Kidney (tissue), 14 donors: Measurements from ENCODE around the gene ARL15. TPM values are rescaled to one million over a fixed set of nuclear protein-coding genes. Genes with fewer than 3 reads are reported as not detected.

Source experiments
- DNase-seq, 5 donors: peaks; one replicate each; pipeline ENCODE4 v3.0.0-alpha.2; 2013 to 2020
- FAIRE-seq: peaks from 2 replicates; lab custom pipeline; 2012; peaks lifted over from hg19 to GRCh38; lab: Jason Lieb, UNC
- H3K27ac ChIP-seq, 2 donors: one replicate each; pipeline ENCODE4 v1.7.0; 2013; ENCODE audit warnings: low read depth in 2 of 2, low read length in 2 of 2, inconsistent platforms in 1 of 2
- H3K27me3 ChIP-seq: one replicate; pipeline ENCODE4 v1.7.1; 2013; ENCODE audit warnings: low read length, inconsistent platforms; ENCODE audit not compliant: control insufficient read depth, insufficient read depth
- H3K36me3 ChIP-seq, 3 donors: one replicate each; pipeline versions ENCODE4 v1.7.0 to v1.7.1; 2013; ENCODE audit warnings: low read length in 3 of 3, control low read depth in 1 of 3, inconsistent platforms in 1 of 3; ENCODE audit not compliant: insufficient read depth in 3 of 3, control insufficient read depth in 2 of 3
- H3K4me1 ChIP-seq, 3 donors: one replicate each; pipeline versions ENCODE4 v1.7.0 to v1.7.1; 2013; ENCODE audit warnings: low read length in 3 of 3, inconsistent platforms in 1 of 3, low read depth in 1 of 3; ENCODE audit not compliant: control insufficient read depth in 2 of 3, insufficient read depth in 2 of 3
- H3K4me3 ChIP-seq, 3 donors: one replicate each; pipeline versions ENCODE4 v1.7.0 to v1.8.1; 2013; ENCODE audit warnings: low read length in 3 of 3, control low read depth in 1 of 3, inconsistent platforms in 1 of 3
- H3K9ac ChIP-seq, 3 donors: one replicate each; pipeline versions ENCODE4 v1.7.0 to v1.7.1; 2013; ENCODE audit warnings: low read length in 3 of 3, control low read depth in 1 of 3, inconsistent platforms in 1 of 3
- H3K9me3 ChIP-seq, 3 donors: one replicate each; pipeline versions ENCODE4 v1.7.0 to v1.7.1; 2013; ENCODE audit warnings: low read length in 3 of 3, control low read depth in 1 of 3, inconsistent platforms in 1 of 3; ENCODE audit not compliant: control insufficient read depth in 2 of 3, insufficient read depth in 1 of 3
- intact Hi-C: fragments of 100-400 bp; cut with DNase I; formaldehyde crosslinking; loops from one replicate; pipeline ENCODE4 v1.11.1; 2022
- polyA plus RNA-seq: library from polyadenylated mRNA; stranded (reverse); fragments of 350-450 nt; fragmentation: Illumina TruSeq; extraction: RNeasy Lipid Tissue Mini Kit (QIAGEN cat#74804); gene quantifications from one replicate; pipeline ENCODE4 v1.2.3, GENCODE V29; 2014; ENCODE audit warnings: low read depth, low replicate concordance; ENCODE audit not compliant: insufficient read depth
- total RNA-seq: library from RNA; stranded (reverse); fragmentation: NEBNext Ultra II Directional; extraction: Animal tissue kit (Norgen Biotek cat#: 25700); gene quantifications from one replicate; pipeline ENCODE4 v1.2.1, GENCODE V29; 2021
- TF ChIP-seq, protein P1 (sequence below): IDR thresholded peaks from 3 replicates; pipeline ENCODE4 v1.5.1; 2012; ENCODE audit warnings: mild to moderate bottlenecking, moderate library complexity, borderline replicate concordance; ENCODE audit not compliant: insufficient read depth; ENCODE audit errors: extremely low read depth
- donor health status: control.
- donor health status: control.
- donor health status: control.
- donor health status: control.
- donor health status: control.
- donor health status: DM: yes; HTN: yes; CAD: no.
- donor health status: Normal renal cell carcinoma (clear cell type).

The ARL15 gene
- total and polyA plus RNA-seq, 2 donors from 2014 or later = 21.1 to 36.6 TPM

DNA sequence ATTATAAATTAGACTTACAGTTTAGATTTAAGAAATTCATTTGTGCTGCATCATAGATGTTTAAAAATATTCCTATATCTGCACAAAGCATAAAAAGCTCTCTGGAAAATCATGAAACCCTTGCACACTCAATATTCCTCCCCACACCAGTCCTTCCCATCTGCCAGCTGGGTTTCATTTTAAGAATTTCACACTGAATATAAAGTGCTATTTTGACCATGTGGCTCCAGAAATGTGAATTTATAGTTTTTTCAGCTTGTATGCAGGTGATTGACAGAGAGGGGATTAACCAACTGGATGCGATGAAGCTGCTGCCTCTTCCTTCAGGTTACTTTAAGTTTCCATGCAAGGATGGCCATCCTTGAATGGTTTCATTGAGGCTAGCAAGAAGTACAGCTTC, 403.6 kb downstream of the ARL15 start:
- intact Hi-C loops = no loop called here
- H3K27me3 ChIP-seq = no peaks in the 10 kb centered on the region
- H3K9me3 ChIP-seq = no peaks in the 10 kb centered on the region
- H3K9ac ChIP-seq = no peak overlapping the region
- TF ChIP-seq, protein P1, sequence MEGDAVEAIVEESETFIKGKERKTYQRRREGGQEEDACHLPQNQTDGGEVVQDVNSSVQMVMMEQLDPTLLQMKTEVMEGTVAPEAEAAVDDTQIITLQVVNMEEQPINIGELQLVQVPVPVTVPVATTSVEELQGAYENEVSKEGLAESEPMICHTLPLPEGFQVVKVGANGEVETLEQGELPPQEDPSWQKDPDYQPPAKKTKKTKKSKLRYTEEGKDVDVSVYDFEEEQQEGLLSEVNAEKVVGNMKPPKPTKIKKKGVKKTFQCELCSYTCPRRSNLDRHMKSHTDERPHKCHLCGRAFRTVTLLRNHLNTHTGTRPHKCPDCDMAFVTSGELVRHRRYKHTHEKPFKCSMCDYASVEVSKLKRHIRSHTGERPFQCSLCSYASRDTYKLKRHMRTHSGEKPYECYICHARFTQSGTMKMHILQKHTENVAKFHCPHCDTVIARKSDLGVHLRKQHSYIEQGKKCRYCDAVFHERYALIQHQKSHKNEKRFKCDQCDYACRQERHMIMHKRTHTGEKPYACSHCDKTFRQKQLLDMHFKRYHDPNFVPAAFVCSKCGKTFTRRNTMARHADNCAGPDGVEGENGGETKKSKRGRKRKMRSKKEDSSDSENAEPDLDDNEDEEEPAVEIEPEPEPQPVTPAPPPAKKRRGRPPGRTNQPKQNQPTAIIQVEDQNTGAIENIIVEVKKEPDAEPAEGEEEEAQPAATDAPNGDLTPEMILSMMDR = no peak
- no peaks in the 10 kb centered on the region for H3K36me3 ChIP-seq
- DNase-seq = no peak
- H3K4me1 ChIP-seq = no peaks in the 10 kb centered on the region
- H3K4me3 ChIP-seq = no peak overlapping the region
- no peak for FAIRE-seq
- H3K27ac ChIP-seq = no peak overlapping the region

DNA sequence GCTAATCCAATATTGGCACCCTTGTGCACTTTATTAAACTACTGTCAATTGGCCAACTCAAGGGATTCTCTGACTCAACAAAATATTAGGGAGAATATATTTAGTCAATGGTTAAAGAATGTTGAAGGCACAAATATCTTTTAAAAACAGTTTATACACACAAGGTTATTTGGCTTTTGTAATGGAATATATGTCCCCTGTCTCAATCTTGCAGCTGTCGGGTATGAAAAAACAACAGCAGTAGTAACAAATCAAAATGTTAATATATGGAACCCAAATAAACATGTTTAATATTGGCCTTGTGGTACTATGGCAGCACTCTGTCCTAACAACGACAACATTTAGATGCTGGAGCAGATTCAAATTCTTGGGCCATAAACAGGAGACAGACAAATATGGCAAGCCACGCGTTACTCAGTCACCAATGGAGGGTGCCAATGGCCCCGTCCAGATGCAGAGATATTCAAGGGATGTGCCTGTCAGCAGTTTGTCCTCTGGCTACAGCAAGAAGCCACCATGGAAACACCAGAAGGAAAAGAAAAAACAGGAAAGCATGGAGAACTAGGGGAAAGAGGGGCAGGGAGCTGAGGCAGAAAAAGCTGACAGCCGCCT, 408.0 kb downstream of the ARL15 start:
- Histone ChIP-seq H3K36me3 (no peaks in the 10 kb centered on the region), H3K27me3 (no peaks in the 10 kb centered on the region), H3K4me3 (no peak overlapping the region), H3K27ac (no peak overlapping the region), H3K4me1 (no peaks in the 10 kb centered on the region), H3K9ac (no peak overlapping the region), H3K9me3 (no peaks in the 10 kb centered on the region)
- FAIRE-seq = no peak
- no peak for DNase-seq
- intact Hi-C loops = no loop called here
- TF ChIP-seq, protein P1 = no peak

DNA sequence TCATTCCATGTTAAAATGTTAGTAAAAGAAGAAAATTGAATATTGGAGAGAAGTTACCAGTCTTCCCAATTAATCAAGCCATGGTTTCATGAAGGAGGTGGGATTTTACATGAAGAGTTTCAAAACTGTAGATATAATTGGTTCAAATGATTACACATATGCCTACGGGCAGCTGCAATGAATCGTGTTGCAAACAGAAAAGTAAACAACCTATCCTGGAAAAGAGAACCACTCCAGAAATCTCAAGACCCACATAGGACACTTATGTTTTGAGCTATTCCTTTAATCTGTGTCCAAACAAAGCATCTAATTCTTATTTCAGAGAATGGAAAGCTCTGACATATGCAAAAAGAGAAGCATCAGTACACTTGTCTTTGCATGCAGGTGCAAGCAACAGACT, 409.7 kb downstream of the ARL15 start:
- Histone ChIP-seq H3K4me3 (no peak overlapping the region), H3K4me1 (no peaks in the 10 kb centered on the region), H3K27me3 (no peaks in the 10 kb centered on the region), H3K9me3 (no peaks in the 10 kb centered on the region), H3K27ac (no peak overlapping the region), H3K36me3 (no peaks in the 10 kb centered on the region), H3K9ac (no peak overlapping the region)
- intact Hi-C loops = no loop called here
- DNase-seq (no peak), FAIRE-seq (no peak)
- TF ChIP-seq, protein P1 = no peak
